HG03064 (cell line): ENCODE data around the gene PPIL3.
"Not testable (repeated sequence)": the region's sequence is repeated elsewhere in the genome, so short reads cannot be mapped to it uniquely, and the experiment has no call there.

Source experiments
- ATAC-seq: cut with Tn5 transposase; IDR thresholded peaks from one replicate; pipeline ENCODE4 v1.9.1; 2021; ENCODE audit warnings: low read depth; ENCODE audit not compliant: unreplicated experiment

PPIL3 gene

GRCh38 chr2:200888704-200889625, at the start of gene PPIL3, which contains the start of gene NIF3L1:
Gene PPIL3, minus strand, starts transcription at chr2:200889077. Its CDS starts 1,462 bp downstream, at chr2:200887615.
Gene NIF3L1, plus strand, starts transcription at chr2:200889371. Its CDS starts 2,573 bp downstream, at chr2:200891944.
- peak; percentile 91 for ATAC-seq

DNA sequence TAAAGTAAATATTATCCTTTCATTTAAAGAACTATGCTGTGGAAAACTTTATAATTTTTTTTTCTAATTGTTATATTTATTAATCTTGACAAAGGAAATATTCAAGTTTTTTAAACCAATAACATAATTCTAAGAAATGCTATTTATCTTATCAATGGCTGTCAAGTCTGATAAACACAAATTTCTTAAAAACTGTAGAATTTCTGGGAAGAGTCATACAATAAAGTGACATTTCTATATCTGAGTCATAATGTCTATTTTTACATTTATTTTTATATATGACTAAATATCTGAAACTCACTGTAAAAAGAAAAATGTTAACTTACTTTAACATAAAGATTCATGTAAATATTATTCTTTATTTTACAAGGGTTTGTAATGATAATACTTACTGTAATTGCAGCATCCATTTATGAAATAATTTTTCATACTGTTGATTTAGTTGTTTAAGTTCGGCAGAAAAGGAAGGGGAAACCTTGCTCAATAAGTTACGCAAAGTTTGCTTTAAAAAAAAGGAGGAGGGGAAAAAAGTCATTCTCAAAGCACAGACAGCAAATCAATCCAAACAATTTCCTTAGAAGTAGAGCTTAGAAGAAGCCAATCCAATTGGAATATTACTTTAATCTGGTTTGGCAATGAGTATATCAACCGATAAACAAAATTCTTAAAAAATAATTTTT, 42.2 kb upstream of the PPIL3 start:
- no peak for ATAC-seq

DNA sequence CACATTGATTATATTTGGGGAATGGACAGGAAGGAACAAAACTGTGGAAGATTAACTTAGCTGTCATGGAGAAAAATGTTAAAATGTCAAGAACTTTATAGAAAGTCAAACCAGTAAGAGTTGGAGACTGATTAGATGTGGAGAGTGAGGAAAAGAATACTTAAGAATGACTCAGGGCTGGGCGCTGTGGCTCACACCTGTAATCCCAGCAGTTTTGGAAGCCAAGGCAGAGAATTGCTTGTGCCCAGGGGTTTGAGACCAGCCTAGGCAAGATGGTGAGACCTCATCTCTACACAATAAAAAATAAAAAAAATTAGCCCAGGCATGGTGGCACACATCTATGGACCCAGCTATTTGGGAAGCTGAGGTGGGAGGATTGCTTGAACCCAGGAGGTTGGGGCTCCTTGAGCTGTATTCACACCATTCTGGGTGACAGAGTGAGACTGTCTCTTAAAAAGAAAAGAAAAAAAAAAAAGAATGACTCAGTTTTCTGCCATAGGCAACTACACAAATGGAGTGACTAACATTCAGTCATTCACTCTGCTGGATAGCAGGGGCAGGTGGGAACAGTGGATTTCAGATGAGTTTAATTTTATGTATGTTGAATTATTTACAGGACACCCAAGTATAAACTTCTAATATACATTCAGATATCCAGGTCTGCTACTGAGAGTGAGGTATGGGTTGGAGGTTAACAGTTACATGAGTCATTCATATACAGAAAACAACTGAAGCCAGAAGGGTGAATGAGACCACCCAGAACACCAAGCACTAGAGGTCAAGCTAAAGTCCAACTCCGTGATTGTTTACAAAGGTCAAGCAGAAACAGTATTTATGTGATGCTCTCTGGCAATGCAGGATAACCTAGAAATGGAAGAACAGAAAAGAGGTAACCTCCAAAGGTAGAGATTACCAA, 40.7 kb upstream of the PPIL3 start:
- no peak for ATAC-seq

DNA sequence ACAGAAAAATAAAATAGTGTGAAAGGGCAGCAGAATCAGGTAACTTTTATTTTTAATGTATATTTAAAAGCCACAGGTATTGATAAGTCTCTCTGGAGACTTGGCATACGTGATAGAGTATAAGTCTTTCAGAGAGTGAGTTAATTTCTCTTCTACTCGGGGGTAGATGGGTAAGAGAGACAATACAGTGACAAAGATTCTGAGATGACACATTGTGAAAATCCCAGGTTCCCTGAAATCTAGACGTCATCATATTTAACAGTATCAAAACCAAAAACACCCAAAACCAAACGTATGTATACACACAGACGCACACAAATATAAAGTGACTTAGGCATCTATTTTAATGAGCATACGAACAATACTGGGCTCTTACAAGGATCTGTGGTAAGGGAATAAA, 33.6 kb upstream of the PPIL3 start:
- no peak for ATAC-seq

DNA sequence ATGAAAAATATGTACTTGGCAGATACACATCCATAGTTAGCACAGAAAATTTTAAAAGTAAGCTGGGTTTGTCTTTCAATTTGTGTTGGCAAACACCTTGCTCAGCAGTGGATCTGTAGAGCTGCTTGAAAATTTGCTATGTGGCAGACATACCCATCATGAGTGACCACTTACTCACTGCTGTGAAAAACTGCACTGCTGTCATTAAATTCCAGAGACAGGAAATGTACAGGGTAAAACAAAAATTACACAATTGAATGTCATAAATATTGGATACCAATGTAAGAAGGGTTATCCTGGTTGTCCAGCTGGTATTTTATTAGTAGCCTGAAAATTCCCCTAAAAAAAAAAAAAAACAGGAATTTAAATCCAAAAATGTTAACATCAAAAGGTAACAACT, 24.8 kb upstream of the PPIL3 start:
- no peak for ATAC-seq

GRCh38 chr2:200909958-200910357, 21.1 kb upstream of the PPIL3 start:
- no peak for ATAC-seq

- ATAC-seq, result no peak
These were observed 16.9 kb upstream of the PPIL3 start for GRCh38 chr2:200905618-200906296.

DNA sequence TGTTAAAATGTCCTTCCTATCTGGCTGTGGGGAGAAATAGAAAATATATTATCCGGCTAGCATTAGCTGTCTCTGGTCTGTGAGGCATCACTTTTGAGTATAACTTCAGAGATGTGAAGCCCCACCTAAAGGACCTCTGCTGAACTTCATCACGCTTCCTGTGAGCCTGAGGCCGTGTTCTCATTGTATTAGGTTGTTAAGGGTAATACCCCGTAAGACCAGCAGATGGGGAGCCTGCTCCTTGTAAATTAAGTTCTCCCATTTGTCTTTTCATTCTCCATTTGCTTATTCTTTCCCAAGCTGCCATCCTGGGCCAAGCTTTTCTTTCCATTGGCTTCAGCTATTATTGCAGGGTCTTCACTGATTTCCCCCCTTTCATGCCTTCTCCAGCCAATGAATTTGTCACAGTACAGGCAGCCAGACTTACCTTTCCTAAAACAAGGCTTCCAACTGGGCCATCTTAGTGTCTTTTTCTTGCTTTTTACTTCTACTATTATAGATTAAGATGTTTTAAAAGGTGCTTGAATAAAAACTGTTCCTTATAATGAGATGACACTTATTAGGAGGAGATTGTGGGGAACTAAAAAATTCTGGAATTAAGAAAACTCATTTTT, 12.7 kb upstream of the PPIL3 start:
- peak; percentile 98 for ATAC-seq

DNA sequence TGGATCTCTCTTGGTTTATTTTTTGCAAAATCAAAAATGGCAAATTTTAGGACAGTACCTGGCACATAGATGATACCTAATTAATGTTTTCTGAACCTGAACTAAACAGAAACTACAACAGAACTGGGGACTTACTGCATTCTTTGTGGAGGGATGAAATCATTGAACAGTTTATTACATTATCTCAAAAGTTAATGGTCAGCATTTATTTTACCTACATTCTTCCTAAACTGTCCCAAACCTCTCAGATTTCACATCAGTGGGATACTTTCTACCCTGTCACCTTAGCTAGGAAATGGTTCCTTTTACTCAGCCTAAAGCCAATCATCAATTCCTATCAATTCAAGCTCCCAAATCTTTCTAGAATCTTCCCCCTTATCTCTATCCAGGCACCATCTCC, 10.6 kb upstream of the PPIL3 start:
- no peak for ATAC-seq

DNA sequence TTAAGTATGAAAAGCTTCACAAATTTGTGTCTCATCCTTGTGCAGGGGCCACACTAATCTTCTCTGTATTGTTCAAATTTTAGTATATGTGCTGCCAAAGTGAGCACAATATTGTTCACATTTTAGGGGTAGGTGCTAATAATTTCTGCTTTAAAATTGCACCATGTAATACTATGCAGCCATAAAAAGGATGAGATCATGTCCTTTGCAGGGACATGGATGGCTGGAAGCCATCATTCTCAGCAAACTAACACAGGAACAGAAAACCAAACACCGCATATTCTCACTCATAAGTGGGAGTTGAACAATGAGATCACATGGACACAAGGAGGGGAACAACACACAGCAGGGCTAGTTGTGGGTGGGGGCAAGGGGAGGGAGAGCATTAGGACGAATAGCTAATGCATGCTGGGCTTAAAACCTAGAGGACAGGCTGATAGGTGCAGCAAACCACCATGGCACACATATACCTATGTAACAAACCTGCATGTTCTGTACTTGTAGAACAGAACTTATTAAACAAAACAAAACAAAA, 7.1 kb downstream of the PPIL3 start:
- not testable (repeated sequence) for ATAC-seq

GRCh38 chr2:200878289-200878880, 10.5 kb downstream of the PPIL3 start:
- ATAC-seq, result no peak

DNA sequence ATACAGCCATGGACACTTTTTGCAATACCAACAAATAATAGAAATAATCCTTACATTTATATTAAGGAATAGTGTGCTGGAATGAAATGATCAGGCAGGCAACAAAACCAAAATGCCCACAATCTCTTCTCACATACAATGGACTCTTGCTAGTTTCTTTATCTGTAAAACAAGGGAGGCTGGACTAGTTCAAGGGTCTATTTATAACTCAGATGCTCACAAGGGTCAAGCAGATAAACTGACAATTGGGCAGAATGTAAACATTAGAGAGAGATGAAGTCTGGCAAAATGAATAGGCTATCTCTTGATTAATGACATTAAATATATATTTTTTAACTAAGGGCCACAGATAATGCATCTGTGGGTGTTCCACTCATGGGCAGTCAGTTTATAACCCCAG, 11.4 kb downstream of the PPIL3 start:
- no peak for ATAC-seq

DNA sequence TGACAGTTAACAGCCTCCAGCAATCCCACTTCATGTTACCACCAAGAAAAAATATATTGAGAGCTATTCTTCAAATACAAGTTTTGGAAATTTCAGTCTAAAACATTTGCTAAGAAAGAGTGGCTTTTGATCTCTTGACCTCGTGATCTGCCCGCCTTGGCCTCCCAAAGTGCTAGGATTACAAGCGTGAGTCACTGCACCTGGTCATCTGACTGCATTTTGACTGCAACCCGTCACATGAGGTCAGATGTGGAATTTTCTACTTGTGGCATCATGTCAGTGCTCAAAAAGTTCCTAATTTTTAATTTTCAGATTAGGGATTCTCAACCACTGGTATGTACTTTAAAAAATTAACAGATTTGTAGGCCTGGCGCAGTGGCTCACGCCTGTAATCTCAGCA, 15.3 kb downstream of the PPIL3 start:
- no peak for ATAC-seq

GRCh38 chr2:200871151-200871550, 17.7 kb downstream of the PPIL3 start:
- ATAC-seq, result no peak

GRCh38 chr2:200869014-200869413, 19.9 kb downstream of the PPIL3 start:
- no peak for ATAC-seq

- peak; percentile 77 for ATAC-seq
These were observed 24.5 kb downstream of the PPIL3 start, which contains the start of gene CLK1 for GRCh38 chr2:200864176-200865034. Gene CLK1, minus strand, starts transcription at chr2:200864658. Its CDS starts 2,796 bp downstream, at chr2:200861862.

GRCh38 chr2:200863782-200864175, 25.1 kb downstream of the PPIL3 start:
- peak; percentile 5 for ATAC-seq

- ATAC-seq, result no peak
These were observed 26.3 kb downstream of the PPIL3 start for GRCh38 chr2:200862532-200863000.
